Fibroblast of lung (primary cell): Measurements from ENCODE around the gene IGSF22. TPM values are rescaled to one million over a fixed set of nuclear protein-coding genes. Genes with fewer than 3 reads are reported as not detected.

Source experiments
- DNase-seq, 2 donors: peaks; one replicate each; pipeline versions ENCODE4 v3.0.0 to v3.0.0-alpha.2; 2010; ENCODE audit warnings: low read depth in 2 of 2
- H2AFZ ChIP-seq: 2 replicates; pipeline ENCODE4 v1.5.1; 2012; ENCODE audit warnings: low read length, control low read depth, inconsistent platforms
- H3K27ac ChIP-seq: 2 replicates; pipeline ENCODE4 v1.5.1; 2011; ENCODE audit warnings: low read length, control low read depth; ENCODE audit not compliant: insufficient read depth
- H3K27me3 ChIP-seq: 2 replicates; pipeline ENCODE4 v1.5.1; 2011; ENCODE audit warnings: mild to moderate bottlenecking, low read length; ENCODE audit not compliant: control insufficient read depth, insufficient read depth
- H3K36me3 ChIP-seq: 2 replicates; pipeline ENCODE4 v1.5.1; 2011; ENCODE audit warnings: low read length; ENCODE audit not compliant: control insufficient read depth, insufficient read depth
- H3K4me1 ChIP-seq: 2 replicates; pipeline ENCODE4 v1.5.1; 2011; ENCODE audit warnings: low read length; ENCODE audit not compliant: control insufficient read depth, insufficient read depth; ENCODE audit errors: extremely low read depth
- H3K4me2 ChIP-seq: 2 replicates; pipeline ENCODE4 v1.5.1; 2011; ENCODE audit warnings: low read length, control low read depth; ENCODE audit not compliant: insufficient read depth; ENCODE audit errors: extremely low read depth
- H3K4me3 ChIP-seq, 4 experiments: fragments of 200-600 bp in 1 of 4; sonication (generic) in 1 of 4; replicated peaks in 1 of 4; 2 replicates each; pipeline ENCODE4 v1.5.1; 2011 to 2016; ENCODE audit warnings: low read length in 4 of 4, low read depth in 3 of 4, mild to moderate bottlenecking in 3 of 4, control low read depth in 2 of 4, inconsistent platforms in 1 of 4, mixed read lengths in 1 of 4; ENCODE audit not compliant: insufficient read depth in 1 of 4; ENCODE audit errors: control extremely low read depth in 1 of 4
- H3K79me2 ChIP-seq: 2 replicates; pipeline ENCODE4 v1.5.1; 2012; ENCODE audit warnings: mild to moderate bottlenecking, low read length, inconsistent platforms; ENCODE audit not compliant: control insufficient read depth, insufficient read depth
- H3K9ac ChIP-seq: 2 replicates; pipeline ENCODE4 v1.5.1; 2011; ENCODE audit warnings: mild to moderate bottlenecking, low read length, control low read depth; ENCODE audit not compliant: insufficient read depth
- H3K9me3 ChIP-seq: 2 replicates; pipeline ENCODE4 v1.5.1; 2012; ENCODE audit warnings: low read depth, low read length; ENCODE audit not compliant: control insufficient read depth, insufficient read depth
- H4K20me1 ChIP-seq: 2 replicates; pipeline ENCODE4 v1.5.1; 2011; ENCODE audit warnings: low read length; ENCODE audit not compliant: control insufficient read depth, insufficient read depth; ENCODE audit errors: extremely low read depth
- EZH2 ChIP-seq: IDR thresholded peaks from 2 replicates; pipeline ENCODE4 v1.5.1; 2012; ENCODE audit warnings: low read length, control low read depth, mild to moderate bottlenecking; ENCODE audit errors: missing control alignments
- polyA plus RNA-seq, 2 donors: library from polyadenylated mRNA; depleted of rRNA in 1 of 2; stranded (reverse) in 1 of 2; unstranded in 1 of 2; fragments of >200 nt; gene quantifications; 2 replicates each; pipeline ENCODE4 v1.2.1, GENCODE V29; 2011 to 2012; ENCODE audit warnings: missing spikeins in 1 of 2
- total RNA-seq: library from RNA; depleted of rRNA; stranded (reverse); fragments of >200 nt; gene quantifications from 2 replicates; pipeline ENCODE4 v1.2.1, GENCODE V29; 2014
- TF ChIP-seq, protein P1 (sequence below), 2 donors: IDR thresholded peaks in 1 of 2; conservative IDR thresholded peaks in 1 of 2; 1 replicate in 1 of 2; 2 replicates in 1 of 2; pipeline ENCODE4 v1.5.1; 2011 to 2012; ENCODE audit warnings: low read length in 2 of 2, control low read depth in 1 of 2, inconsistent platforms in 1 of 2, low read depth in 1 of 2, mild to moderate bottlenecking in 1 of 2

Gene IGSF22
- total and polyA plus RNA-seq, 2 donors (not counting 1 experiment from before 2014, with no cell fraction given) = under 0.01 TPM; not detected in 1

DNA sequence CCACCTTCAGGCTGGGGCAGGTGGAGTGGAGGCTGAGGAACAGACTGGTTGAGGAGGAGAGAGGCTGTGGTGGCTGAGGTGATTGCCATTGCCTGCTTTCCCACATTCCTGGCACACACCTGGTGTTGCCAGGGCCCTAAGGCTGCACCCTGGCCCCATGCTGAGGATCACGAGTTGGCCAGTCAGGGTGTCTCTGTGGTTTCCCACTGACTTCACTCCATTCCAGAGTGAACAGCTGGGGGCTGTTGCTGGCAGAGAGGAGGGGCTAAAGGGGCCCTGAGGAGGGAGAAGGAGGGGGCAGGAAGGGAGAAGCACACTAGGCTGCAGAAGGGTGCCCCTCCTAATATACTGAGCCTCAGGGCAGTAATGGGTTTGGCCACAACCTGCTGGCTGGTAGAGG is 25.6 kb downstream of the IGSF22 start:
- no peak overlapping the region for H2AFZ ChIP-seq
- TF ChIP-seq, protein P1, sequence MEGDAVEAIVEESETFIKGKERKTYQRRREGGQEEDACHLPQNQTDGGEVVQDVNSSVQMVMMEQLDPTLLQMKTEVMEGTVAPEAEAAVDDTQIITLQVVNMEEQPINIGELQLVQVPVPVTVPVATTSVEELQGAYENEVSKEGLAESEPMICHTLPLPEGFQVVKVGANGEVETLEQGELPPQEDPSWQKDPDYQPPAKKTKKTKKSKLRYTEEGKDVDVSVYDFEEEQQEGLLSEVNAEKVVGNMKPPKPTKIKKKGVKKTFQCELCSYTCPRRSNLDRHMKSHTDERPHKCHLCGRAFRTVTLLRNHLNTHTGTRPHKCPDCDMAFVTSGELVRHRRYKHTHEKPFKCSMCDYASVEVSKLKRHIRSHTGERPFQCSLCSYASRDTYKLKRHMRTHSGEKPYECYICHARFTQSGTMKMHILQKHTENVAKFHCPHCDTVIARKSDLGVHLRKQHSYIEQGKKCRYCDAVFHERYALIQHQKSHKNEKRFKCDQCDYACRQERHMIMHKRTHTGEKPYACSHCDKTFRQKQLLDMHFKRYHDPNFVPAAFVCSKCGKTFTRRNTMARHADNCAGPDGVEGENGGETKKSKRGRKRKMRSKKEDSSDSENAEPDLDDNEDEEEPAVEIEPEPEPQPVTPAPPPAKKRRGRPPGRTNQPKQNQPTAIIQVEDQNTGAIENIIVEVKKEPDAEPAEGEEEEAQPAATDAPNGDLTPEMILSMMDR (conservative IDR thresholded peaks at IDR 0.05 in 1 of 2, IDR thresholded peaks at IDR 0.05 in 1 of 2; ENCODE audit: low read depth in 1 of 2, low read length in 2 of 2) = no peak
- TF ChIP-seq EZH2 = no peak
- H3K27me3 ChIP-seq = peaks cover 16% of the 10 kb centered on the region
- DNase-seq = no peak
- no peak overlapping the region for H3K4me3 ChIP-seq
- no peak overlapping the region for H3K9ac ChIP-seq
- H3K4me2 ChIP-seq = no peak overlapping the region
- no peak overlapping the region for H3K27ac ChIP-seq
- no peaks in the 10 kb centered on the region for H3K4me1 ChIP-seq
- no peaks in the 10 kb centered on the region for H4K20me1 ChIP-seq
- no peaks in the 10 kb centered on the region for H3K9me3 ChIP-seq
- no peaks in the 10 kb centered on the region for H3K79me2 ChIP-seq
- H3K36me3 ChIP-seq = no peaks in the 10 kb centered on the region

DNA sequence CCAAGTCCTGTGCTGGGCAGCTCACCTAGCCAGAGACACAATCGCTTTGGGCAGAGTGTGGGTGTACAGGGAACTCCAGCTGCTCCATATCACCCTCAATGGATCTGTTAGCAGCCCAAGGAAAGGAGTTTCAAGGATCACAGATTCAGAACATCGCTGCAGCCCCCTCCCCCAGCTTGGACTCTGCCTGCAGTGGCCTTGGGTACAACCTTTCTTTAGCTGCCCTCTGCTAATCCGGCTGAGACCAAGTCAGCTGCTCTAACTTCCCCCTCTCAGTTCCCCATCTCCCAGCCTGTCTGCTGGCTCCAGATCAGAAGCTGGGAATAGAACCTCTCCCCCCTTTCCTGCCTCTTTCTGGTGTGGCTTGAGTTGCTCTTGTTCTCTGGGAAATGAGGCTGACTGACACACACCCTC is 26.1 kb downstream of the IGSF22 start:
- no peak for DNase-seq
- H3K36me3 ChIP-seq = no peaks in the 10 kb centered on the region
- H3K79me2 ChIP-seq = no peaks in the 10 kb centered on the region
- no peak overlapping the region for H3K4me2 ChIP-seq
- no peak overlapping the region for H3K9ac ChIP-seq
- H2AFZ ChIP-seq = no peak overlapping the region
- no peak overlapping the region for H3K27ac ChIP-seq
- peaks cover 11% of the 10 kb centered on the region for H3K27me3 ChIP-seq
- peak overlapping the region in 1 of 4 experiments; percentile 61 for H3K4me3 ChIP-seq
- no peaks in the 10 kb centered on the region for H3K9me3 ChIP-seq
- TF ChIP-seq, protein P1 (conservative IDR thresholded peaks at IDR 0.05 in 1 of 2, IDR thresholded peaks at IDR 0.05 in 1 of 2; ENCODE audit: low read depth in 1 of 2, low read length in 2 of 2) = no peak
- peak; percentile 35 for TF ChIP-seq EZH2
- H3K4me1 ChIP-seq = no peaks in the 10 kb centered on the region
- no peaks in the 10 kb centered on the region for H4K20me1 ChIP-seq

DNA sequence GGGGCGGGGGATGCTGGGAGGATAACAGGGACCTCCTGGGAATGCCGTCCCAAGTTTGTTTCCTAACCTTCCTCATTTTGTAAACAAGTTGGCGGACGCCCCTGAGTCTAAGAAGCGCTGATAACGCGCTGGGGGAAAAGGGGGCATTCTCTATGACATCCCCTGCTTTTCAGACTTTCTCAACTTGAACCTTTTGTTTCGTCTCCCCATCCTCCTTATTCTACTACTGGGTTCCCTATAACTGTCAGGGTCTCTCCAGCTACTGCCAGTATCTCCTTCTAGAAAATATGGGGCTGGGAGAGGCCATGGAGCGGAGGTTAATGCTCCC is 26.8 kb downstream of the IGSF22 start:
- Histone ChIP-seq H3K4me1 (no peaks in the 10 kb centered on the region), H3K36me3 (no peaks in the 10 kb centered on the region), H3K9ac (no peak overlapping the region), H4K20me1 (no peaks in the 10 kb centered on the region), H3K27me3 (peaks cover 8% of the 10 kb centered on the region), H2AFZ (no peak overlapping the region), H3K27ac (no peak overlapping the region), H3K9me3 (no peaks in the 10 kb centered on the region), H3K4me3 (peak overlapping the region; percentile 6 to 61 (median 42)), H3K4me2 (peak overlapping the region; percentile 51), H3K79me2 (no peaks in the 10 kb centered on the region)
- no peak for TF ChIP-seq EZH2
- TF ChIP-seq, protein P1 (conservative IDR thresholded peaks at IDR 0.05 in 1 of 2, IDR thresholded peaks at IDR 0.05 in 1 of 2; ENCODE audit: low read depth in 1 of 2, low read length in 2 of 2) = no peak
- DNase-seq = no peak
